GM19043 (cell line): ENCODE measurements around the gene CDKN1B.
"Not testable (repeated sequence)": the region's sequence is repeated elsewhere in the genome, so short reads cannot be mapped to it uniquely, and the experiment has no call there.

Source experiments
- ATAC-seq: cut with Tn5 transposase; IDR thresholded peaks from one replicate; pipeline ENCODE4 v1.9.1; 2021; ENCODE audit warnings: low read depth; ENCODE audit not compliant: unreplicated experiment

The CDKN1B gene

GRCh38 chr12:12723681-12724420 lies 6.7 kb downstream of the CDKN1B start:
- no peak for ATAC-seq

DNA sequence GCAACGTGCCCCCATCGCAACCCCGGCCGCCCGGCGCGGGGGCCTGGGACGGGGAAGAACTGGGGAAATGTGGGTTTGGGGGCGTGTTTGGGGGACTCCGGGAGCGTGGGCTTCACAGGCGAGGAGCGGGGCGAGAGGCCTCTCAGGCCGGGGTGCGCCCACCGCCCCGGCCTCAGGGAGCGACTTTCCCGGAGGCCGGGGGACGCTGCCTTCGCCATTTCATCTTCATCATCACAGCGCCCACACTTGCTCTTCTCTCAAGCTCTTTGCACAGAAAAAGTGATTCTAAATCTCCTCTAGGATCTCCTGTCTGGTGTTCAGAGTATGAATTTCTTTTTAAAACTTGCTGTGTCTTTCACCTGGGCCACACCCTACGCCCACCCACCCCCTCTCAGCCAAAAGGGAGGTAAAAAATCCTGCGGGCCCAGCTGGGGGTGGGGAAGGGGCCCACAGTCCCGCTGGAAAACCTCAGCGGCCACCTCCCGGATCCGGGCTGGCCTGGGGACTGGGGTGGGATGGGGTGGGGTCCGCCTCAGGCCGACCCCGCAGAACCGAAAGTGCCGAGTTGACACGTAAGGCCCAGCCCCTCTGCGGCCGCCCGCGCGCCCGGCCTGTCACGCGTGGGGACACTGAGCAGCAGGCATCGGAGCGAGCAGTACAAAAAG lies 7.4 kb downstream of the CDKN1B start:
- no peak for ATAC-seq

DNA sequence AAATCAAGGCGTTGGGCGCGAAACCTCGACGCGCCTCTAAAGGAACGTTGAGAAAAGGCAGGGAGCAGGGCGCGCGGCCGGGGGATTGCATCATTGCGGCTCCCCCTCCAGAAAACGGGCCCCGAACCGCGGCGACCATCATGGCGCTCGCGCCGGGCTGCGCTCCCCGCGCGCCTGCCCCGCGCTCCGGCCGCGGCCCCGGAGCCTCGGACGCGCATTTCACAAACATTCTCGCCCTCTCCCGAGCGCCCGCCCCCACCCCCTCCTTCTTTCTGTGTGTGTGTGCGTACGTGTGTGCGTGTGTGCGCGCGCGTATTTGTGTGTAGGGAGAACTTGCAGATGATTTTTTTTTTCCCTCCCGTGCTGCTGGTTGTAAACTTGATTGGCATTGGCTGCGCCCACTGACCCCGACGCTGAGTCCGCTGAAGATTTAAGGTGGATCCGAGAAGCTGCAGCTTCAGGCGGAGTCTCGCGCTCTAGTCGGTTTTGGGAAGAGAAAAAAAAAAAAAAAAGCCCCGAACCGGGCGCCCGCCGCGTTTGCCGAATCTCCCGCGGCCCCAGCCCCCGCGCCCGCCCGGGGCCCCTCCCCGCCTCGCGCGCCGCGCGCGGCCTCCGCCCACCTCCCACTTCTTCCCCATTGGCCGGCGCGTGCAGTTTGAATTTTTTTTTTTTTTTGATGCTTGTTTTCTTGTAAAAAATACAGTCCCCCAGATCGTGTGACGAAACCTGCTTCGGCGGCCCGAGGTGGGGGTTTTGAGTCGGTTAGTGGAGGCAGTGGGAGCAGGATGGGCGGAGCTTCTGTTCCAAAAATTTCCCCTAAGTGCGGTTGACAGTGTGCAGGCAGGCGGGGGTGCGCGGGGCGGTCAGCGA lies 8.2 kb downstream of the CDKN1B start:
- ATAC-seq = peak; percentile 43

GRCh38 chr12:12725956-12726554 lies 8.9 kb downstream of the CDKN1B start:
- ATAC-seq = no peak

DNA sequence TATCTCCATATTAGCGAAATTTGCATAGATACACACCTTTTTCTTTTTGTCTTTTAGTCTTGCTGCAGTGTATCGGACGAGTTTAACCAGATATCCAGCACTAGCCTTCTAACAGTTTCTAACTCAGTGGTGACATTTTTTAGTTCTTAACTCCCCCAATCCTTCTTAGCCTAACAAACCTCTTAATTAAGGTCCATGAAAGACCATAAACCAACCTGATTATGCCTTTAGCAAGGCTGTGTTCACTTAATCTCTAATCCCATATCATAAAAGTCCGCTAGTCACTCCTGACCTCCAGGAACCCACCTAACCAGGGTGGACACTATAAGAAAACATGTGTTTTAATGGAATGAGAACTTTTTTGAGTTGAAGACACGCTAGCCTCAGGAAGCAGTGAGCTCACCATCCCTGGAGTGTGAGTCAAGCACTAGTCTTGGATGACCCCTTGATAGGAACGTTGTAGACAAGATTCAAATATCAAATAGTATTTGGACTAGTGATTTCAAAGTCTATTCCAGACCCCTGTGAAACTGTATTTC lies 9.5 kb downstream of the CDKN1B start:
- ATAC-seq = no peak

GRCh38 chr12:12731178-12731577 lies 14.0 kb downstream of the CDKN1B start:
- no peak for ATAC-seq

DNA sequence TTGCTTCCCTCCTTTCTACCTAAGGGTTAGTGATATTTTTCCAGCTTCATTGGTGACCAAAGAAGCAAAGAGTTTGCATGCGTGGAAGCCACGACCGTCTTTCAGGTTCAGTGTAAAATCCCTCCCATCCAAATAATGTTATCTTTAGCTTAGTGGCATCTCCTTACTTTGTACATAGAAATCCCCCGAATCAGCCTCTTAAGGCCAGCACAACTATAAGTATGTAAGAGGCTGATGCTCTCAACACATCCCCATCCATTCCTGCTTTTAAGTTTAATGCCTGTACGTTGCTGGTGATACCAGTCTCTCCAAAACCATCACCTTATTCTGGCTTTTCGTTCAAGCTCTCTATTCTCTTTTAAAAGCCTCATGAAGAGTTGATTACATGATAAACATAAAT lies 14.6 kb downstream of the CDKN1B start:
- ATAC-seq = no peak

- no peak for ATAC-seq
Measured at GRCh38 chr12:12733118-12733517, 15.9 kb downstream of the CDKN1B start.

DNA sequence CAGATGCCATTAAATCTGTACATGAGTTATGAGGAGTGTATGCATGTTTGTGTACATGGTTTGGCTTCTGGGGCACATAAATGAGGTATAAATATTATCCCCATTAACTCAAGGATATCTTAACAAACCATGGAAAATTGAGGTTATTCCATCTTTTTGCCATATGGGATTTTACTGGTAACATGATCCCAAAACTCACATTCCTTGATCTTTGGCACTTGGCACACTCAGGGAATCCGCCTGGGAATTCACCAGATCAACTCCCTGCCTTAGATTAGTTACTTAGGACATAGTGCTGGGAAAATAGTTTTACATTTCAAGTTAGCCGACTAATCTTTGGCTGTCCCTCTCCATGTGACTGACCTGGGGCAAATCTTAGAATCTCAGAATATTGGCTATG lies 16.9 kb downstream of the CDKN1B start:
- no peak for ATAC-seq

DNA sequence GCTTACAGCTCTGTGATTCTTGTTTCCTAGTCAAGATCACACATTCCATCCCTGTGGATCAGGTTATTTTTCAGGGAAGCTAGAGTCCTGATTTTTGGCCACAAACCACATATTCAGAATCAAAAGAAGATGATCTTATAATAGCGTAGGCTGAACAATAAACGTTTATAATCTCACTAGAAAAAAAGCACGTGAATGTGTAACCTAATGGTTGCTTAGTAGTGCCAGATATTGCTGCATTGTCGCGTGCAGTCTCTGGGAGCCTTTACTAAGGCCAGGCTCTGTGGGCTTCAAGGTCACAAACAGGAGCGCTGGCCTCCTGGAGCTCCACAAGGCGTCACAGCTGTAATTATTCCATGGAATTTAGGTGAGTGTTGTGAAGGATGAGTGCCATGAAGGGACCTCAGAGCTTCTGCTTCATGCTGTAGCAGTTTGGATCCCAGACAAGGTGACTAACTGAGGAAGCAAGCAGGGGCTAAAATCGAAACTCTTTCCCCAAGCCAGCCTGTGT lies 17.4 kb downstream of the CDKN1B start:
- ATAC-seq = no peak

- no peak for ATAC-seq
Measured at GRCh38 chr12:12735301-12735700, 18.1 kb downstream of the CDKN1B start.

DNA sequence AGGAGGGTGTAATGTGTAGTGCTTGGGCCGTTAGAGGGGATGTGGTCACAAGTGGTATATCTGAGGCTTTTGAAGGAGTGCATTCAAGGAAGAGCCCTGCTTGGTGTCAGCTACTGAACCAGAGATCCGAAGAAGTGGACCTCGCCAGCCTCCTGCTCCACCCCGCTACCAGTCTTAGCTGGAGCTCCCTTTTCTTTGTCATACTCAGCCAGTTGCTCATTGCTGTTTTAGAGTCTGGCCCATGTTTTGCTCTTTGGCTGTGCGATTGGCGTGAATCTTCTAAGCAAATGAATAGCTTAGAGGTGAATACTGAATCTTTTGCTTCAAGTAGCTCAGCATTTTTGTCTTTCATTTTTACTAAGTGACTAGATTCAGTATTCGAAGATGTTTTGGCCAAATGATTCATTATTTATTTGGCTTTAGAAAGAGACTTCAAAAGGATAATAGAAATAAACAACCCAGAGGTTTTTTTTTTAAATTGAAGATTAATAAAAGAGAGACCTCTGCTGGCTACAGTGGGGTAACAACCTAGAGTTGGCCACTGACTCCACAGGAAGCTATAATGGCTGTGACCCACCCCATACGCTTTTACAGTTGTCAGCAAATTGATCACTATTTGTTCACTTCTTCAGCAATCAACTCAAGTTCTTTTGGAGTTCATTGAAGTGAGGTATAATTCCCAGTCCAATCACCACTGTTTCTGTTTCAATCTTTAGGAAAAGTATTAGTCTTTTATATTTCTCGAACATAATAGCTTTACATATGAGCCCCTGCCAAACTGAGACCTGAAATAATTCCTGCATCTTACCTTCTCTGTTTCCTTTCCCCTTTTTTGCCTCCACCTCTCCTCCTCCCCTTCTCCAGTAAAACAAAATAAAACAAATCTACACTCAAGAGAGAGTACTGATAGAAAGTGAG lies 19.9 kb downstream of the CDKN1B start:
- peak; percentile 89 for ATAC-seq

DNA sequence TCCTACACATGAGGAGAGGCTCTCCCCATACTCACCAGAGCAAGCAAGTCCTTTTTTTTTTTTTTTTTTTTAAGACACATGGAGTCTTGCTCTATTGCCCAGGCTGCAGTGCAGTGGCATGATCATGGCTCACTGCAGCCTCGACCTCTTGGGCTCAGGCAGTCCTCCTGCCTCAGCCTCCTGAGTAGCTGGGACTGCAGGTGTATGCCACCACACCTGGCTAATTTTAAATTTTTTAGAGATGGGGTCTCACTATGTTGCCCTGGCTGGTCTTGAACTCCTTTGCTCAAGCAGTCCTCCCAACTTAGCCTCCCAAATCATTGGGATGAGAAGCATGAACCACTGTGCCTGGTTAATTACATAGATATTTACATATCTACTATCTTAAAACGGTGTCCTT lies 21.0 kb downstream of the CDKN1B start:
- not testable (repeated sequence) for ATAC-seq

GRCh38 chr12:12741660-12742059 lies 24.5 kb downstream of the CDKN1B start:
- ATAC-seq = no peak

- no peak for ATAC-seq
Measured at GRCh38 chr12:12744546-12745305, 27.6 kb downstream of the CDKN1B start.

DNA sequence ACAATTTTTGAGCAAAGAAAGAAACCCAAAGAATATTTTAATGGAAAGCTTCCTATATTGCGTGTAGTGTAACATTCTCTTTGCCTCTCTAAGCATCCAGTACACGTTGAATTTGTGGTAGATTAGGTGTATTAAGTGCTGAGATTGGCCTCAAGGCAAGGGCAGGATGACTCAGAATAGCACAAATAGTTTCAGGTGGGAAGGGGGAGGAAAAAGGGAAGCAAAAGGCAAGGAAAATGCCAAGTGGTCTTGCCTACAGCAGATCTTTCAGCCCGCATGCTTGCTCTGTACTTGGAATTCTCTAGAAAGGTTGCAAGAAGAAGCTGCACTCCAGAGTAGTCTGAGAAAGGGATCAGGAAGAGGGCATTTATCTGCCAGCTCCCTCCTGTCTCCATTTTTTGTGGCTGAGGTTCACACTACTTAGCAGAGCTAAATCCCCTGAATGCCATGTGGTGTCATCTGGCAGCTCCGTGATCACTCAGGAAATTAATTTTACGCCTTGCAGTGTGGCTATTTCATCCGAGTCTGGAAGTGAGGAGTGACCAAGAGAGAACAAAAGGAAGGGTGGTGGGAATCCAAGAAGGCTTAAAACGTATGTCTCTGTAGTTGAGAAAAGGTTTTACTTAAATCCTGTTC lies 28.5 kb downstream of the CDKN1B start:
- no peak for ATAC-seq

GRCh38 chr12:12747278-12747677 lies 30.1 kb downstream of the CDKN1B start:
- ATAC-seq = no peak

DNA sequence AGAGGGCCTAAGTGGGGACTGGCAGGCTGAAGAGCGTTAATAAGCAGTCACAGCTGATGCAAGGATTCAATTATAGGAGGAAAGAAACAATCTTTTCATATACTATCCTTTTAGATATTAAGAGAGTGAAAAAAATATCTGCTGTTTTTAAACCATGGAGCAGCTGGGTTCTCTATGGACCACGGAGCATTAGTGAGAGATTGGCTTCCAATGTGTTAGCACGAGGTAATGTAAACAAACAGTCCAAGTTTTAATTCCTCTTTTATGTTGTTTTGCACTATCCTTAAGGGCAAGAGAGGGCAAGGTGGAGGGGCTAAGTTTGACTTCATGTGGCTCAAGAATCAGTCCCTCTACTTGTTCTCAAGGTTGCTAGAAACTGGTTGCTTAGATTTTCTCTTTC lies 30.9 kb downstream of the CDKN1B start:
- ATAC-seq = no peak
